Measurements from ENCODE around the gene SUN3. TPM values are rescaled to one million over a fixed set of nuclear protein-coding genes. Genes with fewer than 3 reads are reported as not detected.
A peak's percentile ranks its signal among the peaks of the same experiment; 100 is the strongest.

SUN3 gene
- total RNA-seq: not detected in 2 replicates

- no peak for DNase-seq (ENCODE audit: low read depth)
Measured at GRCh38 chr7:48028938-48029337, at the start of gene SUN3. Gene SUN3 (minus strand): TSS chr7:48029107. CDS start chr7:48028938, 169 bp downstream.

- DNase-seq (ENCODE audit: low read depth): peak; percentile 49
Measured at GRCh38 chr7:48078470-48078869, 49.6 kb upstream of the SUN3 start.

GRCh38 chr7:48077423-48077822 is 48.5 kb upstream of the SUN3 start:
- DNase-seq (ENCODE audit: low read depth): no peak

GRCh38 chr7:48074204-48074654 is 45.3 kb upstream of the SUN3 start:
- DNase-seq (ENCODE audit: low read depth): no peak

- DNase-seq (ENCODE audit: low read depth): no peak
Measured at GRCh38 chr7:48067475-48067874, 38.6 kb upstream of the SUN3 start.

GRCh38 chr7:48063985-48064384 is 35.1 kb upstream of the SUN3 start:
- DNase-seq (ENCODE audit: low read depth): no peak

- DNase-seq (ENCODE audit: low read depth): no peak
Measured at GRCh38 chr7:48059706-48060105, 30.8 kb upstream of the SUN3 start.

GRCh38 chr7:48058990-48059389 is 30.1 kb upstream of the SUN3 start:
- no peak for DNase-seq (ENCODE audit: low read depth)

- DNase-seq (ENCODE audit: low read depth): no peak
Measured at GRCh38 chr7:48053736-48054135, 24.8 kb upstream of the SUN3 start.

GRCh38 chr7:48052748-48053147 is 23.8 kb upstream of the SUN3 start:
- peak; percentile 42 for DNase-seq (ENCODE audit: low read depth)

- DNase-seq (ENCODE audit: low read depth): no peak
Measured at GRCh38 chr7:48049850-48050249, 20.9 kb upstream of the SUN3 start.

- DNase-seq (ENCODE audit: low read depth): no peak
Measured at GRCh38 chr7:48048113-48048512, 19.2 kb upstream of the SUN3 start.

GRCh38 chr7:48046458-48046857 is 17.6 kb upstream of the SUN3 start:
- DNase-seq (ENCODE audit: low read depth): no peak

- no peak for DNase-seq (ENCODE audit: low read depth)
Measured at GRCh38 chr7:48045195-48045765, 16.4 kb upstream of the SUN3 start.

GRCh38 chr7:48042636-48043035 is 13.7 kb upstream of the SUN3 start:
- no peak for DNase-seq (ENCODE audit: low read depth)

- no peak for DNase-seq (ENCODE audit: low read depth)
Measured at GRCh38 chr7:48042216-48042615, 13.3 kb upstream of the SUN3 start.

- peak; percentile 45 for DNase-seq (ENCODE audit: low read depth)
Measured at GRCh38 chr7:48041653-48041970, 12.7 kb upstream of the SUN3 start.

GRCh38 chr7:48040944-48041652 is 12.2 kb upstream of the SUN3 start:
- peak; percentile 26 for DNase-seq (ENCODE audit: low read depth)

- DNase-seq (ENCODE audit: low read depth): no peak
Measured at GRCh38 chr7:48038815-48039506, 10.1 kb upstream of the SUN3 start.

- DNase-seq (ENCODE audit: low read depth): no peak
Measured at GRCh38 chr7:48035967-48036478, 7.1 kb upstream of the SUN3 start.

GRCh38 chr7:48035301-48035966 is 6.5 kb upstream of the SUN3 start, which contains the start of gene C7orf57:
Gene C7orf57 (plus strand): TSS chr7:48035543. CDS start chr7:48036309, 766 bp downstream.
- peak; percentile 72 for DNase-seq (ENCODE audit: low read depth)

- DNase-seq (ENCODE audit: low read depth): no peak
Measured at GRCh38 chr7:48033922-48034321, 5.0 kb upstream of the SUN3 start.
